ENCODE results near the gene DNM1. TPM values are rescaled to one million over a fixed set of nuclear protein-coding genes. Genes with fewer than 3 reads are reported as not detected.
"Not testable (repeated sequence)": the region's sequence is repeated elsewhere in the genome, so short reads cannot be mapped to it uniquely, and the experiment has no call there.

DNM1 gene
- polyA plus RNA-seq, 1 donor from 2014 or later, result 0.18 TPM

DNA sequence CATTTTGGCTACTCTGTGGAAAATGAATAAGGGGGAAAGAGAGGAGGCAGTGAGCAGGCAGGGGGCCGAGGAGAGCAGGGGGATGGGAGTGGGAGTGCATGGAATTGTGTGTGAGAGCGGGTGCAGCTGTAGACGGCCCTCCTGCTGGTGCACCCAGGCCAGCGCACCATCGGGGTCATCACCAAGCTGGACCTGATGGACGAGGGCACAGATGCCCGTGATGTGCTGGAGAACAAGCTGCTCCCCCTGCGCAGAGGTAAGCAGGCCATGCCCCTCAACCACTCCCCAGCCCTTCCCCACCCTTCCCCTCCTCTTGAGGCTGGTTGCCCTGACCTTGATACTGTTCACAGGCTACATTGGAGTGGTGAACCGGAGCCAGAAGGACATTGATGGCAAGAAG is 16.7 kb downstream of the DNM1 start:
- Mint-ChIP-seq H3K4me1 (peaks cover 0 to 11% (median 2%) of the 10 kb centered on the region in 3 donors), H3K27ac (no peak overlapping the region), H3K9me3 (no peaks in the 10 kb centered on the region), H3K27me3 (peaks cover 5% of the 10 kb centered on the region), H3K36me3 (no peaks in the 10 kb centered on the region), H3K4me3 (peak overlapping the region in 1 of 4 donors; percentile 27)

DNA sequence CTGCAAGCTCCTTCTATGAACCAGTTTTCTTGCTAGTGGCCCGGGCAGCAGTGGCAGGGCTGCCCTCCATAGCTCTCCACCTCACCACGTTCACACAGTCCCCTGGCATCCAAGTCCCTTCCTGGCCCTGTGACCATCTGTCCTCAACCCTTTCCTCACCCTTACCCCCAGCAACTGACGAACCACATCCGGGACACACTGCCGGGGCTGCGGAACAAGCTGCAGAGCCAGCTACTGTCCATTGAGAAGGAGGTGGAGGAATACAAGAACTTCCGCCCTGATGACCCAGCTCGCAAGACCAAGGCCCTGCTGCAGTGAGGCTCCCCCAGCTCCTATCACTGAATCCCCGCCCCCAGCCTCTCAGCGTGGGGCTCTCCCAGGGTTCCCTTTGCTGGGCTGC is 18.8 kb downstream of the DNM1 start:
- H3K27me3 Mint-ChIP-seq, result peaks cover 3% of the 10 kb centered on the region
- no peak overlapping the region for H3K27ac Mint-ChIP-seq
- no peaks in the 10 kb centered on the region for H3K36me3 Mint-ChIP-seq
- H3K4me1 Mint-ChIP-seq, result peaks cover 0 to 11% (median 2%) of the 10 kb centered on the region in 3 donors
- H3K4me3 Mint-ChIP-seq, result no peak overlapping the region
- H3K9me3 Mint-ChIP-seq, result no peaks in the 10 kb centered on the region

DNA sequence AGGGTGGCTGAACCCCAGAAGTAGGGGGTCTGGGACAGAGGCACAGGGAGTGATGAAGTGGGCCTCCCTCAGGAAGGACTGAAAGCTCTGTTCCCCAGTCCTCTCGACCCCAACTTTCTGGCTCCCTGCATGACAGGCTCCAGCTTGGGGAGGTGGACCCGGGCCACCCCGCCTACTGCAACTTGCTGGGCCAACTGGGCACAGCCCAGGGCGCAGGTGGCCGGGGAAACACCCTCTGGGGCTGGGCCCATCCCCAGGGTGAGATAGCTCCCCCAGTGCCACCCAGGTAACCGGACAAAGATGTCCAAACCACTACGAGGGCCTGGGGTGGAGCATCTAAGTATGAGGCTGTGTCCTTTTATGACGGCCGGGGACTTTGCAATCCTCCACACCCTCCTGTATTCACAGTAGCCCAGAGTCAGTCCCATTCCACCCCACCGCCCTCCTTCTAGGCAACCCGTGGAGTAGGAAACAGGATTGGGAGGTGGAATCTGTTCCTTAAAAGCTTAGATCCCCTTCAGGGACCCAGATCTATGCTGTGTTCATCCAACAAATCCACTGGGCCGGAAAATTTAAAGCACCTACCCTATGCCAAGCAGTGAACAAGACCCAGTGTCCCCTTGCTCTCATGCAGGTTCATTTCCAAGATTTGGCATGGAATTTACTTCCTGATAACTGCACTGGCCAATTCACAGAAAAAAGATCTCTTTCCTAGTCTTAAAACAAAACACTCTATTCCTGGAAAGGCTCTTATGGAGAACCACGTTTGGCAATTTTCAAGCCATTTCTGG is 19.9 kb downstream of the DNM1 start:
- Mint-ChIP-seq H3K4me3 (no peak overlapping the region), H3K36me3 (no peaks in the 10 kb centered on the region), H3K4me1 (peaks cover 0 to 11% (median 2%) of the 10 kb centered on the region in 3 donors), H3K27ac (no peak overlapping the region), H3K27me3 (peaks cover 3% of the 10 kb centered on the region), H3K9me3 (peaks cover 0 to 1% (median 0%) of the 10 kb centered on the region in 3 donors)

DNA sequence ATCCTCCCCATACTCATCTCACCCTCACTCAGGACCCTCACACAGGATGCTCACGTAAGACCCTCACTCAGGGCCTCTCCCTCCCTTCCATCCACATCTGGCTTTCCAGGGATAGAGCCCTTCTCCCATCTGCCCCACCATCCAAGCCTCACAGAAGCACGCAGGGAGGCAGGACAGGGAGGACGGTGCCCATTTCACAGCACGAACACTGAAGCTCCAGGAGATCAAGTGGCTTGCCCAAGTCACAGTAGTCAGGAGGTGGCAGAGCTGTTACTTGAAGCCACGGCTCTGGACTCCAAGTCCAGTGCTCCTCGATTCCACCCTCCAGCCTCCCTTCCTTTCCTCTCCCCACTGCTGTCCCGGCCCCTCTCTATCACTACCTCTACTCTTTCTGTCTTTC is 21.7 kb downstream of the DNM1 start:
- H3K36me3 Mint-ChIP-seq, result no peaks in the 10 kb centered on the region
- no peaks in the 10 kb centered on the region for H3K4me1 Mint-ChIP-seq
- no peak overlapping the region for H3K4me3 Mint-ChIP-seq
- no peaks in the 10 kb centered on the region for H3K27me3 Mint-ChIP-seq
- H3K27ac Mint-ChIP-seq, result no peak overlapping the region
- H3K9me3 Mint-ChIP-seq, result peaks cover 0 to 1% (median 0%) of the 10 kb centered on the region in 3 donors

DNA sequence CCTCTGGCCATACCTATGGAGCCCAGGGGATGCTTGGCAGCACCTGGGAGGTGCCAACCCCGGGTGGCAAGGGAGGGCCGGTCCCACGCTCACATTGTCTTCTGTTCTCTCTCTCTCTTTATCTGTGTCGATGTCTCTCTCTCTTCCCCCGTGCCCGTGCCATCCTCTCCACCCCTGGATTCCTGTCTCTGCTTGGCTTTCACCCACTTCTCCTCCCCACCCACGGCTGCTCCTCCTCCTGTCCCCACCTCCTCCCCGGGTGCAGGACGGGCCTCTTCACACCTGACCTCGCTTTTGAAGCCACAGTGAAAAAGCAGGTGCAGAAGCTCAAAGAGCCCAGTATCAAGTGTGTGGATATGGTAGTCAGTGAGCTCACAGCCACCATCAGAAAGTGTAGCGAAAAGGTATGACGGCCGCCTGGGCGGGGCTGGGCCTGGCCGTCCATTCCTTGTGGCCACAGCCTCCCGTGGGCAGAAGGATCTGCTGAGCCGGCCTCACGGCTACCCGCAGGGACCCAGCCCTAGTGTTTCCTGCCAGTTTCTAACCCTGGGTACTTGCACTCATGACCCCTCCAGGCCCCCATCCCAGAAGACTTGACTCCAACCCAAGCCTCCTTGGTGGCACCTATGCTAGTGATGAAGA is 22.7 kb downstream of the DNM1 start:
- Mint-ChIP-seq H3K4me1 (no peaks in the 10 kb centered on the region), H3K4me3 (no peak overlapping the region), H3K9me3 (peaks cover 0 to 1% (median 0%) of the 10 kb centered on the region in 3 donors), H3K36me3 (no peaks in the 10 kb centered on the region), H3K27me3 (no peaks in the 10 kb centered on the region), H3K27ac (no peak overlapping the region)

DNA sequence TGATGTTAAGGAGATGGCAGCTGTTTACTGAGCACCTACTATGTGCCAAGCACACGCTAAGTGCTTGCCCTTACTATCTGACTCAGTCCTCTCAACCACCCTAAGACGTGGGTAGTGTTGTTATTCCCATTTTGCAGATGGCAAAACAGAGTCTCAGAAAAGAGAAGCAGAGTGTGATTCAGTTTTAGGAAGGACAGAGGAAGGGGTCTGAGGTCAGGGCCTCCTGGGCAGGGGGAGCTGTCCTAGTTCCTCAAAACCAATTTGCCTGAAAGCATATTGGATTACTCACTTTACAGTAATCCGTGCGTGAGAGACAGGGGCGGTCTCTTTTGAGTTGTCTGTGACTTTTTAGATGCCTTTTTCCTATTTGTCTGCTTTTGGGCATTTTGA is 23.2 kb downstream of the DNM1 start:
- Mint-ChIP-seq H3K36me3 (no peaks in the 10 kb centered on the region), H3K4me3 (no peak overlapping the region), H3K27me3 (no peaks in the 10 kb centered on the region), H3K4me1 (no peaks in the 10 kb centered on the region), H3K27ac (no peak overlapping the region), H3K9me3 (peaks cover 0 to 1% (median 0%) of the 10 kb centered on the region in 3 donors)

DNA sequence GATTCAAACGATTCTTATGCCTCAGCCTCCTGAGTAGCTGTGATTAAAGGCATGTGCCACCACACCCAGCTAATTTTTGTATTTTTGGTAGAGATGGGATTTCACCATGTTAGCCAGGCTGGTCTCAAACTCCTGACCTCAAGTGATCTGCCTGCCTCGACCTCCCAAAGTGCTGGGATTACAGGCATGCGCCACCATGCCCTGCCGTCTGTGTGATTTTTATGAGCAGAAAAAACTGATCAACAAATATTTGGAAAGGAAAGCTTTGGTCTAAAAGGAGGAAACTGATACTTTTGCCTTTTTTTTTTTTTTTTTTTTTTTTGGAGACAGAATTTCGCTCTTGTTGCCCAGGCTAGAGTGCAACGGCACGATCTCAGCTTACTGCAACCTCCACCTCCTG is 27.7 kb downstream of the DNM1 start:
- H3K9me3 Mint-ChIP-seq, H3K4me1 Mint-ChIP-seq, H3K36me3 Mint-ChIP-seq, H3K27ac Mint-ChIP-seq, H3K27me3 Mint-ChIP-seq: not testable (repeated sequence)
- peak overlapping the region in 1 of 4 donors; percentile 21 for H3K4me3 Mint-ChIP-seq

DNA sequence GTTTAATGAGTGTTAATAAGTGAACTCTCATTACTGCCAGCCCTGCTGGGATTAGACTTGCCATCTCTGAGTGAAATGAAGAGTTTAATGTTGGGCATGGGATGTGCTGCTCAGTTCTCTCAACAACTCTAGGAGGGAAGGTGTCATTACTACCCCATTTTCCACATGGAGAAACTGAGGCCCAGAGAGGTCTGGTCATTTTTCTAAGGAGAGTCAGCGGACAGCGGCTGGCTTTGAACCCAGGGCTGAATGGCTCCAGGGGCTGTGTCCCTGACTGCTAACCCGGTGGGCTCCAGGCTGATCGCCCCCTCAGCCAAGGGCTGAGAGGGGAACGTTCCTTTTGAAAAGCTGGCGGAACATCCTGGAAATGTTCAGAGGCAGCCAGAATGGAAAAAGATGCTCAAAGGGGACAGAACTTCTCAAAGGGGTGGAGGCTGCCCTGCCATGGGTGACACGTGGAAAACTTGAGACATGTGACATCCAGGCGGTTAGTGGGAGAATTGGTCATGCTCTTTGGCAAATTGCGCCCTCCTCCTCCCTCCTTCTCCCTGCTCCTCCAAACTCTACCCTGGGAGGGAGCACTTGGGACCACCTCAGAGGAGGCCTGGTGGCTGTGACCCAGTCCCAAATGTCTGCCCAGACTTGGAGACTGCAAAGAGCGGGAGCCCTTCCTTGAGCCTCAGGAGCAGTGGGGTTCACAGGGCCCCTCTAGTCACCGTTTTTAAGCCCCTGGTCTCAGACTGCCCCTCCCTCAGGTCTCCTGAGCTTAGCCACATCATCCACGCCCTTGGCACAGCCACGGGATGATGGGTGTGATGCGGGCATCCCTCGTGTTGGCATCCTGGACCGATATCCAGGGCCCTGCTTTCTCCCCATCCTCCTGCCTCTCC is 28.7 kb downstream of the DNM1 start:
- H3K27ac Mint-ChIP-seq, result no peak overlapping the region

DNA sequence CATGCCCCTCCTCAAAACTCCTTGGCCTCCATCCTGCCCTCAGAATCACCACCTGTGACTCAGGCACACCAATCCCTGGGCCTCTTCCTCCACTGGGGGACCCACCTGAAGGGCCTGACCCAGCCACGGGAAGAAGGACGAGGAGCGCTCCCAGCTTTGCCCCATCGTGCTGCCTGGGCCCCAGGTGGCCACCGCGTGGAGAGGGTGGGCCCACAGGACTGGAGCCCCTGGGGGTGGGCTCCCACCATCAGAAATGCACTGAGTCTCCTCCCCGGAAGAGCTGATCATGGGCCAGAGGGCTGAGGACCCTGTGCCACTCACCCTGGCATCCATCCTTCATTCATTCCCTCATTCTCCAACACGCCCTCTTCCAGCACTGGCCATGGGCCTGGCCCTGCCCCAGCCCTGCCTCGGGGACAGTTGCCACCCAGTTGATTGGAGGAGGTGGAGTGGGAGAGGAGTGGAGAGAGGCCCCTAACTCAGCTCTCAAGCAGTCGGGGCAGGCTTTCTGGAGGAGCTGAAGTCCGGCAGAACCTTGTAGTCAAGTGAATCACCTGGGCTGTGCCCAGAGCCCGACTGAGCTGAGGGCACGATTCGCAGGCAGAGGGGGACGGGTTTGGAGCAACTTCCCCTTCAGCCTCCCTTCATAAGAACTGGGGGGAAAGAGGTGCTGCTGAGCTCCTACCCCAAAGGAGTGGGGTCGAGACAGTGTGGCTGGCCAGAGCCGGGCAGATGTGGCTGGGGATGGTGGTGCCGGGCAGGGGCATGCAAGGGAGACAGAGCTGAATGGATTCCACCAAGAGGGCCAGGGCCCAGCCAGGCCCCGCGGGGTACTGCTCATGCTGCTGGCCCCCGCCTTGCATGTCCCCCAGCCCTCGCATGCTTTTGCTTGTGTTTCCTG is 29.6 kb downstream of the DNM1 start:
- Mint-ChIP-seq H3K4me1 (no peaks in the 10 kb centered on the region), H3K4me3 (no peak overlapping the region), H3K27me3 (peaks cover 3% of the 10 kb centered on the region), H3K9me3 (peaks cover 0 to under 1% (median 0%) of the 10 kb centered on the region in 3 donors), H3K27ac (no peak overlapping the region), H3K36me3 (no peaks in the 10 kb centered on the region)

More for the DNA sequence above, 28.7 kb downstream of the DNM1 start:
- peaks cover 0 to 1% (median 0%) of the 10 kb centered on the region in 3 donors for H3K9me3 Mint-ChIP-seq
- H3K36me3 Mint-ChIP-seq, result no peaks in the 10 kb centered on the region
- no peaks in the 10 kb centered on the region for H3K4me1 Mint-ChIP-seq
- no peak overlapping the region for H3K4me3 Mint-ChIP-seq
- peaks cover 3% of the 10 kb centered on the region for H3K27me3 Mint-ChIP-seq

DNA sequence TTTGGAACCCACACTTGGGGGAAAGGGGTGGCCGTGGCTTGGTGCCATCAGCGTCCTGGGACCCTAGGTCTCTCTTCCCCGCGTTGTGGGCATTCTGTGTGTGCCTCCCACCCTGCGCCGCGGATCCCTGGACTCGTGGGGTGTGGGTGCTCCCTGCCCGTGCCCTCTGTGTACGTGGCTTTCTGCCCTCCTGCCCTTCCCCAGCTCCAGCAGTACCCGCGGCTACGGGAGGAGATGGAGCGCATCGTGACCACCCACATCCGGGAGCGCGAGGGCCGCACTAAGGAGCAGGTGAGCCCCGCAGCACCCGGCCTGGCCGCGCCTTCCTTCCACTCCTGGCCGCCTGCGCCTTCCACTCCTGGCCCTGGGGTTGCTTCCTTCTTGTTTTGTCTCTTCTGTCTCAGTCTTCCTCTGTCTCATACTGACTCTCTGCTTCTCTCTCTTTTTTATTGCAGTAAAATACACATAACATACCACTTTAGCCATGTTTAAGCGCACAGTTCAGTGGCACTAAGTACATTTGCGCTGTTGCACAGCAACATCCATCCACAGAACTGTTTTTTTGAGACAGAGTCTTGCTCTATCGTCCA is 30.7 kb downstream of the DNM1 start:
- Mint-ChIP-seq H3K4me3 (no peak overlapping the region), H3K36me3 (no peaks in the 10 kb centered on the region), H3K9me3 (no peaks in the 10 kb centered on the region), H3K27me3 (peaks cover 3% of the 10 kb centered on the region), H3K27ac (peak overlapping the region in 1 of 3 donors; percentile 67), H3K4me1 (no peaks in the 10 kb centered on the region)

DNA sequence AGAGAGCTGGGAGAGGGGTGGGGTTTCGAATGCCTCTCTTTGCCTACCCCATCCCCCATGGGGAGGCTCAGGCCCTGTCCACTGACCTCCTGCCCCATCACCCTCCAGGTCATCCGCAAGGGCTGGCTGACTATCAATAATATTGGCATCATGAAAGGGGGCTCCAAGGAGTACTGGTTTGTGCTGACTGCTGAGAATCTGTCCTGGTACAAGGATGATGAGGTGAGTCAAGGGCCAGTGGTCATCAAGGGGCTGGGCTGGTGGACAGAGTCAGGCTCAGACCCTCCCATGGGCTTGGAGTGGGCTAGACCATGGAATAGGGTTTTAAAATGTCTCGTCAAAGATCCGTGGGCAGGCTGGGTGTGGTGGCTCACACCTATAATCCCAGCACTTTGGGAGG is 38.9 kb downstream of the DNM1 start:
- H3K36me3 Mint-ChIP-seq, result no peaks in the 10 kb centered on the region
- peak overlapping the region in 1 of 3 donors; percentile 71 for H3K27ac Mint-ChIP-seq
- peaks cover 5 to 9% (median 6%) of the 10 kb centered on the region in 3 donors for H3K4me1 Mint-ChIP-seq
- peaks cover 24% of the 10 kb centered on the region for H3K27me3 Mint-ChIP-seq
- H3K9me3 Mint-ChIP-seq, result no peaks in the 10 kb centered on the region
- no peak overlapping the region for H3K4me3 Mint-ChIP-seq

DNA sequence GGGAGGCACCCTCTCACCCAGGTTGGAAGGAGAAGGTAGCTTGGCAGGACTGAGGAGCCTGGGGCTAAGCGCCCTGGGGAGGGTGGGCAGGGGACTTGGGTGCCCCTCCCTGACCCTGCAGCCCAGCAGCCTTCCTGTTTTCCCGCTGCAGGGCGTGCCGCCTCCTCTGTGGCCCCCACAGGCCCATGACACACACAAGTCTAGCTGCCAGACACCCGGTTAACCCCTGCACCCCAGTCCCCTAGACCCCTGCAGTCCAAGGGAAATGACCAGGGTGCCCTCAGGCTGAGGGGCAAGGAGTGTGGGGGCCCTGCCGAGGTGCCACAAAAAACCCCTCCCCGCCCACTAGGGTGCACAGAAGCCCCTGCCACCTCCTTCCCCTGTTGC is 39.6 kb downstream of the DNM1 start:
- H3K4me3 Mint-ChIP-seq, result no peak overlapping the region
- H3K4me1 Mint-ChIP-seq, result peaks cover 5 to 9% (median 6%) of the 10 kb centered on the region in 3 donors
- no peak overlapping the region for H3K27ac Mint-ChIP-seq
- no peaks in the 10 kb centered on the region for H3K36me3 Mint-ChIP-seq
- H3K9me3 Mint-ChIP-seq, result no peaks in the 10 kb centered on the region
- H3K27me3 Mint-ChIP-seq, result peaks cover 24% of the 10 kb centered on the region

DNA sequence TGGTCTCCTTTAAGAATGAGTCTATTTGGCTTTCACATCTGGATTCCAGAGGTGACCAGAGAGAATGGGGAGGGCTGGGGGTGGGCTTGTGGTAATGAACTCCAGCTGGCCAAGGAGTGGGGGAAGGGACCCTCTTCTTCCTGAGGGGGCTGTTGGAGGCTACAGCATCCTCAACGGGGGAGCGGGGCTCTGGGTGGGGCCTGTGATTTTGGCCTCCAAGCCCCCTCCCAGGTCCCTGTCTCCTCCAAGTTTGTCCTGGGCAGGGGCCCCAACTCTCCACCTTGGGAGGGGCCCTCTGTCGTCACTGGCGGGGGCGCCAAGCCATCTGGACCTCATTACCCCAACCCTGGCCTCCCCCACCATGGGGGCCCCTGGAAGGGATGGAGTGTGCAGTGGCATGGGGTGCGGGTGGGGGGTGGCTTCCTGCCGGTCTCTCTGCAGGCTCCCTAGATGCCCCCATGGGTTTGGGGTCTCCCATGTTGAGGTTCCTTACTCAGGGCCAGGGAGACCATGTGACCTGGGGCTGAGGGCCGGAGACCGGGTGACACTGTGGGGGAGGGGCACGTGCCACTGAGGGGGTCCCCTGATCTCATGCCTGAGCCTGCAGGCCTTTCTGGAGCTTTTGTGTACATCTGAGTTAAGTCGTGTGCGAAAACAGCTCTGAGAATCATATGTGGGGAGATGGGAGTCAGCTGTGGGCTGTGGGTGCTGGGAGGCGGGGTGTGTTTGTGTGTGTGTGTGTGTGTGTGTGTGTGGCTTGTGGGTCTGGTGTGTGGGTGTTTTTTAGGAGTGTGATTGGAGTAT is 40.2 kb downstream of the DNM1 start:
- no peak overlapping the region for H3K27ac Mint-ChIP-seq
- no peak overlapping the region for H3K4me3 Mint-ChIP-seq
- H3K27me3 Mint-ChIP-seq, result peaks cover 24% of the 10 kb centered on the region

More for the DNA sequence above, 40.2 kb downstream of the DNM1 start:
- Mint-ChIP-seq H3K36me3 (no peaks in the 10 kb centered on the region), H3K4me1 (peaks cover 5 to 9% (median 6%) of the 10 kb centered on the region in 3 donors), H3K9me3 (no peaks in the 10 kb centered on the region)

Measured in IgD-negative memory B cell (primary cell).